ENCODE data around the gene KRTAP5-7.

KRTAP5-7 gene

GRCh38 chr11:71489311-71490043 lies 37.6 kb upstream of the KRTAP5-7 start:
- Histone ChIP-seq H3K27me3 (ENCODE audit: insufficient read depth, low read length, poor library complexity) (no peaks in the 10 kb centered on the region), H3K9me3 (ENCODE audit: insufficient read depth, low read length, severe bottlenecking) (no peaks in the 10 kb centered on the region), H4K20me1 (ENCODE audit: insufficient read depth, low read length) (0 out of 2 replicates have a peak, but pooled peaks cover 2% of the 10 kb centered on the region), H3K36me3 (ENCODE audit: insufficient read depth, low read length) (peaks cover 63% of the 10 kb centered on the region), H3K27ac (ENCODE audit: low read length) (no peak overlapping the region), H3K9ac (ENCODE audit: low read depth, low read length) (no peak overlapping the region), H3K79me2 (ENCODE audit: insufficient read depth, low read length) (no peaks in the 10 kb centered on the region), H3K4me1 (ENCODE audit: insufficient read depth, low read length) (no peaks in the 10 kb centered on the region), H2AFZ (ENCODE audit: low read depth, low read length) (no peak overlapping the region), H3K4me3 (ENCODE audit: low read depth in 1 of 2, low read length in 2 of 2) (no peak overlapping the region), H3K4me2 (ENCODE audit: insufficient read depth, low read length) (no peak overlapping the region)
- ATAC-seq (ENCODE audit: insufficient read depth, low read depth): no peak
- TF ChIP-seq, protein P1, sequence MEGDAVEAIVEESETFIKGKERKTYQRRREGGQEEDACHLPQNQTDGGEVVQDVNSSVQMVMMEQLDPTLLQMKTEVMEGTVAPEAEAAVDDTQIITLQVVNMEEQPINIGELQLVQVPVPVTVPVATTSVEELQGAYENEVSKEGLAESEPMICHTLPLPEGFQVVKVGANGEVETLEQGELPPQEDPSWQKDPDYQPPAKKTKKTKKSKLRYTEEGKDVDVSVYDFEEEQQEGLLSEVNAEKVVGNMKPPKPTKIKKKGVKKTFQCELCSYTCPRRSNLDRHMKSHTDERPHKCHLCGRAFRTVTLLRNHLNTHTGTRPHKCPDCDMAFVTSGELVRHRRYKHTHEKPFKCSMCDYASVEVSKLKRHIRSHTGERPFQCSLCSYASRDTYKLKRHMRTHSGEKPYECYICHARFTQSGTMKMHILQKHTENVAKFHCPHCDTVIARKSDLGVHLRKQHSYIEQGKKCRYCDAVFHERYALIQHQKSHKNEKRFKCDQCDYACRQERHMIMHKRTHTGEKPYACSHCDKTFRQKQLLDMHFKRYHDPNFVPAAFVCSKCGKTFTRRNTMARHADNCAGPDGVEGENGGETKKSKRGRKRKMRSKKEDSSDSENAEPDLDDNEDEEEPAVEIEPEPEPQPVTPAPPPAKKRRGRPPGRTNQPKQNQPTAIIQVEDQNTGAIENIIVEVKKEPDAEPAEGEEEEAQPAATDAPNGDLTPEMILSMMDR (IDR thresholded peaks at IDR 0.05; ENCODE audit: borderline replicate concordance, extremely low read depth, low read length, poor library complexity, severe bottlenecking): no peak
- no peak for TF ChIP-seq EZH2 (IDR thresholded peaks at IDR 0.05; ENCODE audit: borderline replicate concordance, low read depth, low read length, severe bottlenecking)
- DNase-seq: no peak

DNA sequence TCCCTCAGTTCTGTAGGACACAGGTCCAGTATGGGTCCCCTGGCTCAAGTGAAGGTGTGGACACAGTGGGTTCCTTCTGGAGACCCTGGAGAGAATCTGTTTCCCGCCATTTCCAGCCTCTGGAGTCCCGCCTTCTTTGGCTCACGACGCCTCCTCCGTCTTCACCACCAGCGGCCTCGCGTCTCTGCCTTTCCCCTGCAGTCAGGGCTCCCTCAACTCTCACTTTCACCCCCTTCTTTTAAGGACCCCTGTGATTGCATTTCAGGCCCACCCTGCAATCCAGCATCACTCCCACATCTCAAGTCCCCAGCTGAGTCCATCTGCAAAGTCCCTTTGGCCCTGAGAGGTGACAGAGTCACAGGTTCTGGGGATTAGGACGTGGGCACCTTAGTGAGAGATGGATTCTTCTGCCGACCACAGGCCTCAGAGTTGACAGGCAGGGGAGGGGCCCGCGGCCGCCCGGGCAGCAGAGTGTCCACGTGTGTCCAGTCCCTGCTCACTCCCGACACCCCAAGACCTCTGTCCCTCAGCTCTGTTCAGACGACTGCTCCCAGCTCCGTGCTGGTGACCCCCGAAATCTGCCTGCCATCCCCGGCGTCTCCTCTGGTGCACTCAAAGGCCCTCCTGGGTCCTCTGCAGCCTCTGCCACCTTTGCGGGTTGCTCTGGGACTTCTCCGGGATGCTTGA lies 36.9 kb upstream of the KRTAP5-7 start:
- no peak for ATAC-seq (ENCODE audit: insufficient read depth, low read depth)
- no peaks in the 10 kb centered on the region for H3K4me1 ChIP-seq (ENCODE audit: insufficient read depth, low read length)
- TF ChIP-seq EZH2 (IDR thresholded peaks at IDR 0.05; ENCODE audit: borderline replicate concordance, low read depth, low read length, severe bottlenecking): no peak
- TF ChIP-seq, protein P1 (IDR thresholded peaks at IDR 0.05; ENCODE audit: borderline replicate concordance, extremely low read depth, low read length, poor library complexity, severe bottlenecking): no peak

DNA sequence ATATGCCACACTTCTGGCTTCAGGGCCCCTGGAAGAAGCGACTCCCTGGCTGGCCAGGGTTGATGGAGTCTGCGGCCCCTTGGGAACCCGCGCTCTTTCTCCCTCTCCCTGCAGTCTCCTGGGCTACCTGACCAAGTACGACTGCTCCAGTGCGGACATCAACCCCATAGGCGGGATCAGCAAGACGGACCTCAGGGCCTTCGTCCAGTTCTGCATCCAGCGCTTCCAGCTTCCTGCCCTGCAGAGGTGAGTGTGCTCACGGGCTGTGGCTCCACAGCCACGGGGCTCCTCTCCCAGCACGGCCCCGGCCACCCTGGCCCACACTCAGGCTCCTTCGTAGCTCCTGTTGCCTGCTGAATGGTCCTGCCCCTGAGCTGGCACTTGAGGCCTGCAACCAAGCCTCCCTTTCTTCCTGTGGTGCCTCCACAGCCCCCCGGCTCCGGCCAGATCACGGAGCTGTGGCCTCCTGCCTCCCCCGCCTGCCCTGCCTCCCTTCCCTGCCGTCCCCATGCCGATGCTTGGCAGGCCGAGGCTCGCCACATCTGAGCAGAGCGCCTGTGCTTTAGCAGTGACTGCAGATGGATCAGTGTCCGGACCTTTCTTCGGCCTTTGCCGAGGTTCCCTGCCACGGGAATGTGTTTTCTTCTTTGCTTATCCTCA lies 36.2 kb upstream of the KRTAP5-7 start:
- ATAC-seq (ENCODE audit: insufficient read depth, low read depth) (no peak), DNase-seq (no peak)
- Histone ChIP-seq H3K4me2 (ENCODE audit: insufficient read depth, low read length) (no peak overlapping the region), H3K4me3 (ENCODE audit: low read depth in 1 of 2, low read length in 2 of 2) (no peak overlapping the region), H3K9me3 (ENCODE audit: insufficient read depth, low read length, severe bottlenecking) (no peaks in the 10 kb centered on the region), H3K27me3 (ENCODE audit: insufficient read depth, low read length, poor library complexity) (no peaks in the 10 kb centered on the region), H3K4me1 (ENCODE audit: insufficient read depth, low read length) (no peaks in the 10 kb centered on the region), H4K20me1 (ENCODE audit: insufficient read depth, low read length) (no peaks in the 10 kb centered on the region), H3K79me2 (ENCODE audit: insufficient read depth, low read length) (no peaks in the 10 kb centered on the region), H2AFZ (ENCODE audit: low read depth, low read length) (no peak overlapping the region), H3K27ac (ENCODE audit: low read length) (no peak overlapping the region), H3K36me3 (ENCODE audit: insufficient read depth, low read length) (peaks cover 58% of the 10 kb centered on the region), H3K9ac (ENCODE audit: low read depth, low read length) (no peak overlapping the region)
- TF ChIP-seq, protein P1 (IDR thresholded peaks at IDR 0.05; ENCODE audit: borderline replicate concordance, extremely low read depth, low read length, poor library complexity, severe bottlenecking): no peak

More for the DNA sequence above, 36.9 kb upstream of the KRTAP5-7 start:
- Histone ChIP-seq H3K4me3 (ENCODE audit: low read depth in 1 of 2, low read length in 2 of 2) (no peak overlapping the region), H3K27me3 (ENCODE audit: insufficient read depth, low read length, poor library complexity) (no peaks in the 10 kb centered on the region), H3K9ac (ENCODE audit: low read depth, low read length) (no peak overlapping the region), H3K36me3 (ENCODE audit: insufficient read depth, low read length) (peaks cover 58% of the 10 kb centered on the region), H3K27ac (ENCODE audit: low read length) (no peak overlapping the region), H3K9me3 (ENCODE audit: insufficient read depth, low read length, severe bottlenecking) (no peaks in the 10 kb centered on the region), H2AFZ (ENCODE audit: low read depth, low read length) (no peak overlapping the region), H3K79me2 (ENCODE audit: insufficient read depth, low read length) (no peaks in the 10 kb centered on the region), H3K4me2 (ENCODE audit: insufficient read depth, low read length) (no peak overlapping the region), H4K20me1 (ENCODE audit: insufficient read depth, low read length) (no peaks in the 10 kb centered on the region)
- no peak for DNase-seq

Measured in DND-41 (cell line).